Urinary bladder (tissue), 4 donors: ENCODE measurements around the gene LMOD1. TPM values are rescaled to one million over a fixed set of nuclear protein-coding genes. Genes with fewer than 3 reads are reported as not detected.
"Not testable (repeated sequence)": the region's sequence is repeated elsewhere in the genome, so short reads cannot be mapped to it uniquely, and the experiment has no call there.

Experiments used
- DNase-seq: peaks from one replicate; pipeline ENCODE4 v3.0.0-alpha.2; 2015; ENCODE audit errors: extremely low spot score
- H3K27ac ChIP-seq: one replicate; pipeline ENCODE4 v1.5.1; 2013; ENCODE audit warnings: low read depth, mild to moderate bottlenecking, moderate library complexity
- H3K36me3 ChIP-seq: one replicate; pipeline ENCODE4 v1.6.1; 2013; ENCODE audit warnings: mild to moderate bottlenecking, moderate library complexity; ENCODE audit not compliant: insufficient read depth
- H3K4me1 ChIP-seq: one replicate; pipeline ENCODE4 v1.6.1; 2013; ENCODE audit warnings: mild to moderate bottlenecking, moderate library complexity; ENCODE audit not compliant: insufficient read depth
- H3K4me3 ChIP-seq: one replicate; pipeline ENCODE4 v1.5.1; 2013; ENCODE audit warnings: low read depth, low read length
- WGBS: extraction: QIAGEN DNeasy Blood & Tissue Kit; methylation state at CpG from one replicate; pipeline ENCODE4 v1.1.7; 2013; 5-methylcytosine and 5-hydroxymethylcytosine counted together
- polyA plus RNA-seq: library from polyadenylated mRNA; stranded (reverse); fragments of 200-250 nt; gene quantifications from one replicate; pipeline ENCODE4 v1.2.3, GENCODE V29; 2013
- total RNA-seq: library from RNA; depleted of rRNA; stranded (reverse); fragments of >200 nt; gene quantifications from one replicate; pipeline ENCODE4 v1.2.3, GENCODE V29; 2014
- donor health status: healthy with polysubstance abuse.
- donor health status: healthy.

LMOD1 gene
- total and polyA plus RNA-seq, 2 donors, result 71.7 to 731 TPM

DNA sequence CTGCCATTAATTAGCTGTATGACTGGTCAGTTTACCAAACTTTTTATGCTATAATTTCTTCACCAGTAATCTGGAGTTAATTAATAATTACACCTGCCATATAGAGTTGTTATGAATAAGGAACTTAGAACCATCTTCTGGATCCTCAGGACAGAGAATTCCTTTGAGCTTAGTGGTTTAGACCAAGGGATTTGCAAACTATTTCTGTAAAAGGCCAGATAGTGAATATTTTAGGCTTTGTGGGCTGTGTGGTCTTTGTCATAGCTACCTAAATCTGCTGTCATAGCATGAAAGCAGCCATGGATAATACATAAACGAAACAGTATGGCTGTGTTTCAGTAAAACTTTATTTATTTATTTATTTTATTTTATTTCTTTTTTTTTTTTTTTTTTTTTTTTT, 17.9 kb upstream of the LMOD1 start:
- H3K27ac ChIP-seq, result no peak overlapping the region
- H3K4me1 ChIP-seq, result no peaks in the 10 kb centered on the region
- H3K4me3 ChIP-seq, result no peak overlapping the region
- WGBS, result 27% methylated on average over 1 of the region's 1 CpG
- peaks cover 7% of the 10 kb centered on the region for H3K36me3 ChIP-seq
- DNase-seq, result no peak

DNA sequence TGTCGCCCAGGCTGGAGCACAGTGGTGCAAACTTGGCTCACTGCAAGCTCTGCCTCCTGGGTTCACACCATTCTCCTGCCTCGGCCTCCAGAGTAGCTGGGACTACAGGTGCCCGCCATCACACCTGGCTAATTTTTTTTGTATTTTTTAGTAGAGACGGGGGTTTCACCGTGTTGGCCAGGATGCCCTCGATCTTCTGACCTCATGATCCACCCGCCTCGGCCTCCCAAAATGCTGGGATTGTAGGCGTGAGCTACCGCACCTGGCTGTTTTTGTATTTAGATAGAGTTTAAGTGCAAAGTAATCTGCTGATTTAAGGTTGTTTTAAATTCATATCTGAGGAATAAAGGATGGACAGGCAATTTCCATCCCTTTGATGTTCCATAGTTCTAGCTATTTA, 16.0 kb upstream of the LMOD1 start:
- 94% methylated on average over 10 of the region's 10 CpGs for WGBS
- H3K36me3 ChIP-seq, H3K4me1 ChIP-seq, H3K27ac ChIP-seq, H3K4me3 ChIP-seq, DNase-seq: not testable (repeated sequence)

DNA sequence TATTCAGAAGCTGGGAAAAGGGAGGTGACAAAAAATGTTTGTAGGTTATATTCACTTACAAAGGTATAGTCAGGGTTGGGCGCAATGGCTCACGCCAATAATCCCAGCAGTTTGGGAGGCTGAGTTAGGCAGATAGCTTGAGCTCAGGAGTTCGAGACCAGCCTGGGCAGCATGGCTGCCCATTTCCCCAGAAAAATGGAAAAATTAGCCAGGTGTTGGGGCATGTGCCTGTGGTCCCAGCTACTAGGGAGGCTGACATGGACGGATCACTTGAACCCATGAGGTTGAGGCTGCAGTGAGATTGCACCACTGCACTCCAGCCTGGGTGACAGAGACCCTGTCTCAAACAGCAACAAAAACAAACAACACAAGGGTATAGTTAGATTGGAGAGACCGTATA, 12.0 kb upstream of the LMOD1 start:
- Histone ChIP-seq H3K27ac (no peak overlapping the region), H3K36me3 (peaks cover 6% of the 10 kb centered on the region), H3K4me1 (no peaks in the 10 kb centered on the region), H3K4me3 (no peak overlapping the region)
- WGBS, result 79% methylated on average over 5 of the region's 5 CpGs
- no peak for DNase-seq

DNA sequence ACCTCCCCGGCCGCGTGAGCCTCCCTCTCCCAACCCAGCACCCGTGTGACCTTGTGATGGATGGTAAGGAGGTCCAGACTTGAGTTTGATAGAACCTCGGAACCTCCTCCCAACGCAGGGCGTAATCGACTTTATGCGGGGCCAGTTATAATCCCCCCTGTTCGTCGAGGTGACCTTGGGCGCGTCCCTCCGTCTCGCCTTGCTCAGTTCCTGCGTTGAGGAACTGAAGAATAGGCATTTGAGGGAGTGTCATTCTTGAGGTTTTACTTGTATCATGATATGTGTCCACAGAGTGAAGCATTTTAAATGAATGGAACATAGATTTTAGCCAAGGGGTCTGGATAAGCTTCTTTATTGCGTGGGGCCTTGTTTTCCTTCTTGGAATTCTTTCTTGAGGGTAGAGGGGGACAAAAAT, 9.4 kb upstream of the LMOD1 start:
- WGBS, result under 1% methylated on average over 17 of the region's 17 CpGs
- DNase-seq, result no peak
- H3K36me3 ChIP-seq, result peaks cover 6% of the 10 kb centered on the region
- H3K4me1 ChIP-seq, result no peaks in the 10 kb centered on the region
- peak overlapping the region; percentile 51 for H3K27ac ChIP-seq
- peak overlapping the region; percentile 73 for H3K4me3 ChIP-seq

DNA sequence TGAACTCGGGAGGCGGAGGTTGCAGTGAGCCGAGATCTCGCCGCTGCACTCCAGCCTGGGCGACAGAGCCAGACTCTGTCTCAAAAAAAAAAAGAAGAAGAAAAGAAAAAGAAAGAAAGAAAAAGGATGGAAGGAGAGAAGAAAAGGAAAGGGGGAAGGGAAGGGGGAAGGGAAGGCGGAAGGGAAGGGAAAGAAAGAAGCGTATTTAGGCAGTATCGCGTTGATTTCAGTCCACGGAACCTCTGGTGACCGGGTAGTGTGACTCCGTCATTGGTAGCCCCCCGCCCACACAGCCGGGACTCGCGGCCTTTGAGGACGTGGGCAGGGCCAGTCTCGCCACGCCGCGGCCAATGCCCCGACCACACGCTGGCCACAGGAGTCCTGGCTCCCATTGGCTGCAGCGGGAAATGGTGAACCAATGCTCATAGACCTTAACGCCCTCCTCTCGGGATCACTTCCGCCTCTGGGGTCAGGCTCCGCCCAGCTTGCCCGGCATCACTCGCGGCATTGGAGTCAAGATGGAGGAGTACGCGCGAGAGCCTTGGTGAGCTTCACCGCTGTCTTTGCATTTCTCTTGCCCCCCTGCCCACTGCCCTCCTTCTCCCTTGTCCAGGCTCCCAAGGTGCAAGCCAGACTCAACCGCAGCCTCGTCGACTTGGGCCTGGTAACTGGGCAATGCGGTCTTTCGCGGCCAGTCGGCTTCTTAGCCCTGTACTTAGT, 8.8 kb upstream of the LMOD1 start, which contains the start of gene TIMM17A:
TIMM17A (plus strand) TSS at position 495 of the 720 bp plus-strand sequence; CDS start at position 519, 24 bp downstream.
- Histone ChIP-seq H3K4me1 (no peaks in the 10 kb centered on the region), H3K36me3 (peaks cover 6% of the 10 kb centered on the region), H3K27ac (peak within 1 kb of the TSS; percentile 51), H3K4me3 (peak within 1 kb of the TSS; percentile 73)
- WGBS, result 1% methylated on average over 43 of the region's 43 CpGs
- peak; percentile 95 for DNase-seq

DNA sequence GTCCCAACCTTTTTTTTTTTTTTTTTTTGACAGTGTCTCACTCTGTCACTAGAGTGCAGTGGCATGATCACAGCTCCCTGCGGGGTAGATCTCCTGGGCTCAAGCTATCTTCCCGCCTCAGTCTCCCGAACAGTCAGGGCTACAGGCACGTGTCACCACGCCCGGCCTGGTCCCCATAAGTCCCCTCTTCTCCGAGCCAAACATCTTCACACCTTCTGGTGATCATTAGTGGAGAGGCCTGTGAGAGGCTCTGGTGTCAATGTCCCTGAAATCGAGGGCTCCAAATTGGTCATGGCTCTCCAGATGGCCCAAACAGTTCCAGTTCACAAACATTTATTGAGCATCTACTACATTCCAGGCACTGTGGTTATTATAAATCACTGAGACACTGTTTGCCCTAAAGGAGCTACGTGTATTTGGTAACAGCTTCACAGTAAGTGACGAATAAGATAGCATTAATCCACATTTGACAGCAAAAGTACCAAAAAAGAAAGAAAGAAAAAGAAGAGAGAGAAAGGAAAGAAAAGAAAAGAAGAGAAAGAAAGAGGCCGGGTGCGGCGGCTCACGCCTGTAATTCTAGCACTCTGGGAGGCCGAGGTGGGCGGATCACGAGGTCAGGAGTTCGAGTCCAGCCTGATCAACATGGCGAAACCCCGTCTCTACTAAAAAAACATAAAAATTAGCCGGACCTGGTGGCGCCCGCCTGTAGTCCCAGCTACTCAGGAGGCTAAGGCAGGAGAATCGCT, 8.1 kb upstream of the LMOD1 start:
- Histone ChIP-seq H3K4me1 (no peaks in the 10 kb centered on the region), H3K27ac (no peak overlapping the region), H3K36me3 (peaks cover 4% of the 10 kb centered on the region), H3K4me3 (peak overlapping the region; percentile 73)
- WGBS, result 50% methylated on average over 24 of the region's 24 CpGs
- DNase-seq, result no peak

DNA sequence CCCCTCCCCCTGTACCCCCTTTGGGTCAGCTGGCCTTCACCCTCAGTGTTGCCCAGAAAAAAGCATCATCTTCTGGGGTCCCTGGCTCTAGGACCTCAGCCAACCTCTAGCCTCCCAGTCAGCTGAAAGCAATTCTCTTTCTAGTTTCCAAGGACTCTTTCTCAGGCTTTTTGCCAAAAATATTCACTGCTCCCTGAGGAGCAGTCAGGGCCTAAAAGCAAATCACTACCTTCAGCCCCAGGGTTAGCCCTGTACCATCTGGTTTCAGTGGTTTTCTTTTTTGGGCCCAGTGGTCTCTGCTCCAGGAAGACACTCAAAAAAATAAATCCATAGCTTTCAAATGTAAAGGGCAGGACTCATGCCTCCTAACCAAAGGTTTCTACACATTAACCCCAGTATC, 3.1 kb upstream of the LMOD1 start:
- H3K4me1 ChIP-seq, result no peaks in the 10 kb centered on the region
- H3K36me3 ChIP-seq, result no peaks in the 10 kb centered on the region
- no peak overlapping the region for H3K27ac ChIP-seq
- DNase-seq, result no peak
- no peak overlapping the region for H3K4me3 ChIP-seq

DNA sequence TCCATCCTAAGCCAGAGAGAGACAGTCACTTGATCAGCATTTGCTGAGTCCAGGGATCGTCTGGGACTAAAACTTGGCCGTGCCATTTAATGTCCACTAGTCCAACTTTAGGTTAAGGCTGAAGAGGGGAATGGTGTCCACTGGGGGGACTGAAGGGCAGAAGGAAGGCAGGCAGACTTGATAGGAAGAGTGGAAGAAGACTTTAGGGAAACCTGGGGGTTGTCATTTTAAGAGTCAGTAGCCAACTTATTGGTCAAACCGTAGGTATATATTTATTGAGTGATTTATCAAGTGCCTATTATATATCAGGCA, 1.3 kb upstream of the LMOD1 start:
- 37% methylated on average over 3 of the region's 3 CpGs for WGBS
- Histone ChIP-seq H3K36me3 (no peaks in the 10 kb centered on the region), H3K27ac (peak overlapping the region; percentile 65), H3K4me1 (no peaks in the 10 kb centered on the region), H3K4me3 (no peak overlapping the region)
- no peak for DNase-seq

DNA sequence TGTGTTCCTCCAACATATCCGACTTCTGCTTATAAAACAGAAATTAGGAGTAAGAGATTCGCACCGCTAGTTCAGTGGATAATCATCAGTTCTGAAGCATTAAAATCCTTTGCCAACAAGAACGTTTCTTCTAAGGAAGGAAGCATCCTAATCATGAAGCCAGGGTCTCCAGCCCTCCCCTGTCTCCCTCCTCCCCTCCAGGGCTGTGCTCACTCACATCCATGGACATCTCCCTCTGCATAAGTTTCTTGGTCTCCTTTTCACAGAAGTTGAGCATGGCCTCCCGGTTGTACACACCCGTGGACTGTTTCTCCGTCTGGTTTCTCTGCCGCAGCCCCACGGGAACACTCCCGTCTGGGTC, 505 bp downstream of the LMOD1 start:
- Histone ChIP-seq H3K27ac (peak overlapping the region; percentile 63), H3K4me3 (peak overlapping the region; percentile 55), H3K4me1 (no peaks in the 10 kb centered on the region), H3K36me3 (no peaks in the 10 kb centered on the region)
- WGBS, result 13% methylated on average over 10 of the region's 10 CpGs
- DNase-seq, result no peak

DNA sequence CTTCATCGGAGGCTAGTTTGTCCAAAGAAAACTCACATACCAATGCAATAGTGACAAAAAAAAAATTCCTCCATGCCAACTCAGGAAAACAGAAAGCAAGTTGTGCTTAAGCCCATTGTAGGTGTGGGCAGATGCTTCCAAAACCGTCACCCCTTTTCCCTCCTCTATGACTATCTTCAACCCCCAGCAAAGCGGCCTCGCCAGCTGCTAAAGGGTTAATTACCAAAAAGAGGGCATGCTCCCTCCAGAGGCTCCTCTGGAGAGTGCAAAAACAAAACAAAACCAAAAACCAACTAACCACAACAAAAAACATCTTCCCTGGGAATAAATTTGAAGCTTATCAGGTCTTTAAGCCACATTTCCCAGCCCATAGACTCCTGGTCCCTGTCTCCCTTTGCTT, 1.2 kb downstream of the LMOD1 start:
- DNase-seq, result no peak
- H3K27ac ChIP-seq, result peak overlapping the region; percentile 63
- 19% methylated on average over 4 of the region's 4 CpGs for WGBS
- H3K36me3 ChIP-seq, result no peaks in the 10 kb centered on the region
- H3K4me1 ChIP-seq, result no peaks in the 10 kb centered on the region
- H3K4me3 ChIP-seq, result peak overlapping the region; percentile 55

DNA sequence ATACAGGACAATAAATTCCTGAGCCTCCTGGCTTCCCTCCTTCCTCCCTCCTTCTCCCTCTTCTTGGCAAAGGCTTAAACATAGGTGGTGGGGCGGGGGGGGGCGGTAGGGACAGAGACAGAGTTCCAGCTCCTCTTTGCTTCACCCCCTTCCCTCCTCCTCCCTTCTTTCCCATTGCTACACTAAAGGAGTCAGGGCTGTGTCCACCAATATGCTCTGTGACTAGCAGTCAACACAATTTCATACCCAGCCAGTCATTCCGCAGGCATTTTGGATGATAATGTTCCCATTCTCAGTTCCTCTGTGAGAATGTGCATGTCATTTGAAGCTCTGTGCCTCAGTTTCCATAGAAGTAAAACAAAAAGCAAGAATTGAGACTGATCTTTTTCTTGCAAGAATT, 1.7 kb downstream of the LMOD1 start:
- no peak for DNase-seq
- Histone ChIP-seq H3K4me1 (no peaks in the 10 kb centered on the region), H3K36me3 (no peaks in the 10 kb centered on the region), H3K27ac (peak overlapping the region; percentile 76), H3K4me3 (peak overlapping the region; percentile 55)
- WGBS, result 24% methylated on average over 3 of the region's 3 CpGs

DNA sequence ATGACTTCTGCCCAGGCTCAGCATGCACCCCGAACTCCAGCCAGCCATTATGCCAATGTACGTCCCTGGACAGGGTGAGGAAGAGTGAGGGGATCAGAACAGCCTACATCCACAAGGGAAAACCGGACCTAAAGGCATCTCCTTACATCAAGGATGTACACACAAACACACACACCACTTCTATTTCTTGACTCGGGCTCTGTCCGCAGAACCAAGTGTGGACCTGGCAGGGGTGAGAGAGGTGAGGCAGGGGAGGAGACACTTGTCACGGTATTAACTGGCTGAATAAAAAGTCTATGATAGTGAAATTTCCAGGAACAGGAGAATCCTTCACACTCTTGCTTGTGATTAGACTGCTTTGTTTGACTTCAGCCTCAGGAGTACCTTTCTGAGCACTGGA, 2.3 kb downstream of the LMOD1 start:
- Histone ChIP-seq H3K4me3 (peak overlapping the region; percentile 55), H3K4me1 (no peaks in the 10 kb centered on the region), H3K27ac (peak overlapping the region; percentile 46), H3K36me3 (no peaks in the 10 kb centered on the region)
- WGBS, result 39% methylated on average over 6 of the region's 6 CpGs
- no peak for DNase-seq

DNA sequence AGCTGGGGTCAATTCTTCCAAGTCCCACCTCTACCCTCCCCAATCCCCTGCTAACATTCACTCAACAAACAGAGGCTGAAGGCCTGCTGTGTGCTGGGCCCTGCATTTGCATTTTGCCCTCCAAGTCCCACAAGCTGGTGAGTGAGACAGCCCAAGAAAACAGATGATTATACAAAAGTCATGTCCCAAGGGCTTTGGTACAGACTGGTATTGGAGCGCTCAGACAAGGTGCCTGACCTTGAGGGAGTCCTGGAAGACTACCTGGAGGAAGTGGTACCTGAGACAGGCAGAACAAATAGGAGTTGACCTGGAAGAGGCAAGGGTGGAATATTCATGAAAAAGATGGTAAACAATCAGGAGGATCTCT, 4.2 kb downstream of the LMOD1 start:
- Histone ChIP-seq H3K4me3 (peak overlapping the region; percentile 33), H3K4me1 (no peaks in the 10 kb centered on the region), H3K27ac (peak overlapping the region; percentile 55), H3K36me3 (no peaks in the 10 kb centered on the region)
- no peak for DNase-seq
- WGBS, result 57% methylated on average over 1 of the region's 1 CpG

DNA sequence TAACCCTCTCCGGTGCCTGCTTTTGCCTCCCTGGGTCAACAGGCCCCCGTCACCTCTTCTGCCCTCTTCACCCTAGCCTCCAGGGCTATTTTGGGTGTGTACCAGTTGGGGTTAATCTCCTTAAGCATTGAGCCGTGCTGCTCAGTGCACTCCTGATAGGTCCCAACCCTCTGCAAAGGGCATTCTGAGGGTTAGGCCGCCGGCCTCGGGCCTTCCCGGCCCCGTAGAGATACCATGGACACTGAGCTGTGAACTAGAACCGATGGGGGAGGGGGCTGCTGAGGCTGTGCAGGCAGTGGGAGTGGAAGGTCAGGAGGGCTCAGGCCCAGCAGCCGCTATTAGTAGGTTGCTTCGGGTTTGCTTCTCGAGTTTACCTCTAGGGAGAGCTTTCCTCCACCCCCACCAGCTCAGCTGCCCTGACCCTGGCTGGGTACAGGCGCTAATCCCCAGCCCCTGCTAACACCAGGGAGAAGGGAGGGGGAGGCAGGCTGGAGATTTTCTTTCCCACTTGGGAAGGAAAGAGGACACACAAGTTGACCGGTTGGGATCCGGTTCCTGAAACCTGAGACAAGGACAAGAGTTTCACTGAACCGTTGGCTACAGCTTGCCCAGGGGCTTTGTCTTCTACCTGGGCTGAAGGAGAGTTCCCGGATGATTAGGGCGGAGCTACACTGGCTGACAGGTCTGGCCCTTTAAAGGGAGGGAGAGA, 4.8 kb downstream of the LMOD1 start:
- Histone ChIP-seq H3K4me1 (no peaks in the 10 kb centered on the region), H3K4me3 (peak overlapping the region; percentile 33), H3K36me3 (no peaks in the 10 kb centered on the region), H3K27ac (peak overlapping the region; percentile 55)
- no peak for DNase-seq
- 30% methylated on average over 18 of the region's 18 CpGs for WGBS
